ENCODE results near the gene SLC2A3.

GRCh38 chr12:7905071-7905470 lies 30.9 kb downstream of the SLC2A3 start:
- TF ChIP-seq CTCF (IDR thresholded peaks at IDR 0.05) (no peak), POLR2AphosphoS5 (IDR thresholded peaks at IDR 0.05) (no peak), POLR2A (IDR thresholded peaks at IDR 0.05) (no peak)

All from transverse colon (tissue), 4 donors.